ENCODE data around the gene HES6.
A peak's percentile ranks its signal among the peaks of the same experiment; 100 is the strongest.
"Not testable (repeated sequence)": the region's sequence is repeated elsewhere in the genome, so short reads cannot be mapped to it uniquely, and the experiment has no call there.

The HES6 gene

DNA sequence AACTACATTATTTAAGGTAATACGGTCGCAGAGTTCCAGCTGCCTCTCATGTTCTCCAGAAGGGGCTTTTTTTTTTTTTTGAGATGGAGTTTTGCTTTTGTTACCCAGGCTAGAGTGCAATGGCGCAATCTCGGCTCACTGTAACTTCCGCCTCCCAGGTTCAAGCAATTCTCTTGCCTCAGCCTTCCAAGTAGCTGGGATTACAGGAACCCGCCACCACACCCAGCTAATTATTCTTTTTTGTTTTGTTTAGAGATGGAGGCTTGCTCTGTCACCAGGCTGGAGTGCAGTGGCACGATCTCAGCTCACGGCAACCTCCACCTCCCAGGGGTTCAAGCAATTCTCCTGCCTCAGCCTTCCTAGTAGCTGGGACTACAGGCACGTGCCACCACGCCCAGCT, 33.6 kb upstream of the HES6 start:
- not testable (repeated sequence) for DNase-seq

DNA sequence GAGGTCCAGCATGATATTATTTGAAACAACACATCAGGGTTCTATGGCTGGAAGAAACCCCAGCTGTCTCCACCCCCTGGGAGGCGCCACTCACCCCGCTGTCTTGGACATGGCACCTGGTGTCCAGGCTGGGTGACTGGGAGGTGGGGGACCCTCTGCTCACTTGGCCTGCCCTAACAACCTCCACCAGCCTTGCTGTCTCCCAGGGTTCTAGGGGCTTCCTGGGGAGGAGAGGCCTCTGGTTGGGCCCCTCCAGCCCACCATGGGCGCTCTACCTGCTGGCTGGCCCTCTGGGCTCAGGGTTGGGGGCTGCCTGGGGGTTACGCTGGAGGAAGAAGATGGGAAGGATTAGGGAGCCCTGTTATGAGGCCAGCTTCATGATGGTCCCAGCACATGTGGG, 32.3 kb upstream of the HES6 start:
- DNase-seq, result no peak

DNA sequence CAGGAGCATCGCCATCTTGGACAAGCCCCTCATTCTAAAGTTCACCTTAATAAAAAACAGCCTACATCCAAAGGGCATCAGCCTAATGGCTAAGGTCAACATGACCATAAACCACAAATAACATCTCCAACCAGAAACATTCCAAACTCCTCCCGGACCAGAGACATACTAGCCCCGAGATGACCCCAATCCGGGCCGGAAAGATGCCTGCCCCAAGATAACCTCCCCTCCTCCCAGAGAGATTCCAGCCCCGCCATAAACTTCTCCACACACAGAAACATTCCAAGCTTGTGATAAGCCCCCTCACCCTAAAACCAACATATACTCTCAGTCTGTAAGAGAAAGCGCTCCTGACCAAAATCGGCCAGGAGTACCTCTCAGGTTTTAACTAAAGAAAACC, 31.8 kb upstream of the HES6 start:
- not testable (repeated sequence) for DNase-seq

DNA sequence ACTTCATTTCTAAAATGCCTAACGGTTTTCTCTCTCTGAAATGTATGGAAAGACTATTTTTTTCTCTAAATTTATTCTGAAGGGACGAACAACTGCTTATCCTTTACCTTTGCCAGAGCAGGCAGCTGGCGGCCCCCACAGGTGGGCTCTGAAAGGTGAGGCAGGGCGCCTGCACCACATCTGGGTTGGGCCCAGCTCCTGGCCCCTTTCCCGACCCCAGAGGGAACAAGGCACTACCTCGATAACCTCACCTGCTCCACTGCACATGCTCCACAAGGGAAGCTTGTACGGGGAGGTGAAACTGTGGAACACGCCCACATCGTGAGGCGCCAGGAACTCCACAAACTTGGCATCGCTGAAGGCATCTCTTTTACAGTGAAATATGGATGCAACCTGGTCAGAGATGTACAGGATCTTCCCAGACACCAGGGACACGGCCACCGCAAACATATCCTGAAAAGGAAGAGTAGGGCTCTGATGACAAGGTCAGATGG, 31.3 kb upstream of the HES6 start:
- DNase-seq, result no peak

DNA sequence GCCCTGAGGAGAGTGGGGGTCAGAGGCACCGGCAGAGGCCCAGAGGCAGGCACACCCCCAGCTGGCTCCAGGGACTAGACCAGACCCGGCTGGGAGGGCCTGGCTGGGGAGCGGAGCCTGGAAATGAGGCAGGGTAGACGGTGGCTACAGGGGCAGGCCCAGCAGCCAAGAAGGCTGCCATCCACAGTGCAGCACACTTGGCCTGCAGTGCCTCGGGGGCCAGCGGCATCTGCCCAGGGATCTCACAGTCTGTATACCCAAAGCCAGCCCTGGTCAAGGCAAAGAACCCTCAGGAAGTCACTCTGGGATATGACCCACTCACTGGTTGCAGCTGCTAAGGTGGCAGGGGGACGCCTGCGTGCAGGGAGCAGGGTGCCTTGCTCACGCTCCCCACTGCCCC, 30.8 kb upstream of the HES6 start:
- DNase-seq, result no peak

DNA sequence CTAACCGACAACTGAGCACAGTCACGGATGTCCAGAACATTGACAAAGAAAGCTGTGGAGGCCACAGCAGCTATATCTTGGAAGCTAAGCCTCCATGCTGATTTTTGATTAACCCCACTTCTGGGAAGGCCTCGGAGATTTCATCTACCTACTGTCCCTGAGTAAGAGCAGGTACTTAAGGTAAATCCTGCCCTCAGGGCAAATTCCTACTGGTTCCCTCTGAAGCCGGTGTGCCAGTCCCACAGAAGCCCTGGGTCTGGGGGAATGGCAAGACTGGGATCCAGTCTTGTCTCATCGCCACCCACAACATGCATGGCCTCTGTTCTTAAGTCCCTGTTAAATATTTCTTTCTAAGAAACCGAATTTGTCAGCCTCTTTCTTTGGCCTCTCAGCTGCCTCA, 29.9 kb upstream of the HES6 start:
- no peak for DNase-seq

DNA sequence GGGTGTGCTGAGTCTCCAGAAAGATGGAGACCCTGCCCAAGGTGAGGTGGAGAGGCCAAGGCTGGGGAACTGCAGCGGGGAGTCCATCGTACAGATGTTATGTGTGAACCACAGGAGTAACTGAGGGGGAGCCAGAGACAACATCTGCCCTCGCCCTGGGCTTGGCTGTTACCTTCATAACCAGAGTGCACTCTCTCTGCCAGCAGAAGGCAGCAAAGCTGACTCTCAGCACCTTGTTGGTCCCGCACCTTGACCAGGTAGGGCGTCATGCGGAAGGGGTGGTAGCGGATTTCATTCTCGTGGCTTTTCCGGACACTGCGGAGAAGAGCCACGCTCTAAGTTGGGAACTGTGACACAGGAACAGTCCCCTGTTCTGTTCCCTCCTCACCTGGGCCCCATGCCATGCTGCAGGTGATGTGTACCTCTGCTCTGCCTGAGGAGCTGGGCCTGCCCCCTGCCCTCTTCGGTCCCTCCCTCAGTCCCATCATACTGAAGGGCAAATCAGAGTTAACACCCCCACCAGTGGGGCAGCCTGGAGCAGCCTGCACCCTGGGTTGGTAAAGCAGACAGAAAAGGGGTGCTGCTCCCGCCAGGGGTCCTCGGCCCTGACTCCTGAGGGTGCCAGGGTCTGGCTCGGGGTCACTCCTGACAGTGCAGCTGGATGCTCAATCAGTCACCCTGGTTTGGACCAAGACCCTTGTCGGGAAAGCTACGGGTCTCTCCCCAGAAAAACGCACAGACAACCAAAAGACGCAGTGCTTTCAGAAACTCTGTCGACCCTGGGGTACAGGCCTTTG, 28.2 kb upstream of the HES6 start:
- no peak for DNase-seq

DNA sequence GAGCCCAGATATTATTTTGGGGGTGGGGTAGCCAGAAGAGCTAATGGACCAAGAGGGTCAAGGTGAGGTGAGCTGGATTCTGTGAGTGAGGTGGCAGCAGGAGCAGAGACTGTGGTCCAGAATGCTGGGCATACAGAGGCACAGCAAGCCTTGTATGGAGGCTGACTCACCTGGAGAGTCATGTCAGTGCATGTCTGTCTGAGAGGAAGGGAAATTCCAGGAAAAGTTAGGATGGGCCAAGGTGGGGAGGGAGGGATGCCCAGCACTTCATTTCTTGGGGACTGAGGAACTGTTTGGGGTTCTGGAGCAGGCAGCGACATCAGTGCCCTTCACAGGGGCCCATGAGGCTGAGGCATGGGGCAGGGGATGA, 27.5 kb upstream of the HES6 start:
- DNase-seq, result no peak

DNA sequence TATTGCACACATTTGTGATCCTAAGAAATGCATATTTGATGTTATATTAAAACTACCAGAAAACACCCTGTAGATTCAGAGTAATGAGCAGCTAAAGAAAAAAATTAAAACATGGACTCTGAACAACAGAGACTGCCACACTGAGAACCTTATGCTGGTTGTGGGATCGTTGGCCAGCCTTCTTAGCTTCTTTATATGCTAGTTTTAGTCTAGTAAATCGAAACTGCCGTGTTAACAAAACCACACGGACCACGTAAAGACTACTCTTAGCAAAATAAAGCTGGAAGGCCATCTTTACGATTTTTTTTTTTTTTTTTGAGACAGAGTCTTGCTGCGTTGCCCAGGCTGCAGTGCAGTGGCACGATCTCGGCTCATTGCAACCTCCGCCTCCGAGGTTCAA, 25.8 kb upstream of the HES6 start:
- no peak for DNase-seq

DNA sequence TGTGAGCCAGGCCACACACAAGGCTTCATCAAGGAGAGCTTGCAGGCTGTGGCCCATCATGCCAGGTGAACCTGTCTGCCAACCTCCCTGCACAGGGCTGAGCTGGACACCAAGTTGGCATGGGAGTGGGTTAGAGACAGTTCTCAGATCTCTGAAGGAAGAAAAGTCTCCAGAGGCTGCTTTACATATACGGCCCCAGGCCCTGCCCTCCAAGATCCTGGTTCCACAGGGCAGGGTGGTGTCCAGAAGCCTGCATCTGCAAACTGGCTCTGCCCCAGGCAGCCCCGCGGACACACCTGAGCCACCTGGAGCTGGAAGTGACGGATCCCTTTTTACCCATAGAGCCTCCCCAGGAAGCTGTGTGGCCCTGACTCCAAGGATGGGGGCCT, 24.2 kb upstream of the HES6 start:
- no peak for DNase-seq

DNA sequence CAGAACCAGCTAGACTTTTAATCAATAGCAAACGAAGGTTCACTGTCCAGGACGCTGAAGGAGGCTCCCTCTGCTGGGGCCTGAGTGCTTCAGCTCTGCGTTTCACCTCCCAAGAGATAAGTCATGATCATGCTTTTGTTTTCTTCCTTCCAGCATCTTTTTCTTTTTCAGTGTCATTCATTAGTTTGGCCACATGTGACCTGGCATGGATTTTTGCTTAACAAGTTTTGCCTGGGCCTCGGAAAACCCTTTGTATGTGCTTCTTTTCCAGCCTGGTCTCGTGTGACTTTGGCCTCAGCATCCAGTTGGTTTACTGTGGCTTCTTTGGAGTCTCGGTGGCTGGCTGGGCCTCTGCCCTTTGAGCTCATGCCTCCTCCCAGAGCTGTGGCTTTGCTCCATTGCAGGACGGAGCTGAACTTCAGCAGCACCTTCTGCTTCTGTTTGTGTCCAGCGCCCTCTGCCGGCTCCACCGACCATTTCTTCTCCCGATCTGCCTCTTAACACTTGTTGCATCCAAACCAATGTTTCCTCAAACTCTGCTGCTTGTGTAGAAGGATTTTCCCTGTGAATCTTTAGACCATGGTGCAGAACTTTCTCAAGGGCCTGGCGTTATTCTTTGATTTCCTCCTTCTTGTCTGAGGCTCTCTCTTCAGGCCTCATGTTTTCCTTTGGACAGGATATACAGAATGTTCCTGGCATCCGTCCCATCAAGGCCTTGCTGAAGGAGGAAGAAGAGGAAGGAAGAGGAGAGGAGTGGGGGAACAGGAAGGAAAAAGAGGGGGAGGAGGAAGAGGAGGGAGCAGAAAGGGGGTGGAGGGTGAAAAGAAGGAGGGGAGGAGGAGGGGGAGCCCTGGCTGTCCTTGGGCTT, 23.6 kb upstream of the HES6 start:
- DNase-seq, result peak in 50 of 51 donors; percentile 18 to 95 (median 80)

DNA sequence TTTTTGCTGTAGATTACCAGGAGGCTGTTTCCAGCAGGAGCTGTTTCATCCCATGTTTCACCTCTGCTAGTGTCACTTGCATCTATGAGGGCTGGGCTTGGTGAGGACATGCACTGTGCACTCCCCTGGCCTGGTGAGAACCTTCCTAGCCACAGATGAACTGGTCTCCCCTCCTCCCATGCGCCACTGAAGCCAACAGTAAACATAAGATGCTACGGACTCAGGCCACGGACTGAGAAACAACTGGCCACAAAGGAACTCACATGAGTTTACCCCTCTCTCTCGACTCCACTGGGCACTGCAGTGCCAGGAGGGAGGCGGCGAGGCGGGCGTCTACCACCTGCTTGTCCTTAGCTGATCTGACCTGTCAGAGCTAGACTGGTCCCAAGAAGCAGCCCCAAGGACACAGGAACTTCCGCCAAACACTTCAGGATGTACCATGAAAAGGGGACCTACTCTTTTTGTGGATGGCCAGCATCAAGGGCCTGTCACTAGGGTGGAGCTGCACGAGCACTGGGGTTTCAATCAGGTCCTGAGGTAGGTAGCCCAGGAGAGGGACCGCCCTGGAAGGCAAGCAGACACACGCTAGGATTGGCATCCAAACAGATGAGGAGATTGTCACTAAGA, 22.8 kb upstream of the HES6 start:
- no peak for DNase-seq

DNA sequence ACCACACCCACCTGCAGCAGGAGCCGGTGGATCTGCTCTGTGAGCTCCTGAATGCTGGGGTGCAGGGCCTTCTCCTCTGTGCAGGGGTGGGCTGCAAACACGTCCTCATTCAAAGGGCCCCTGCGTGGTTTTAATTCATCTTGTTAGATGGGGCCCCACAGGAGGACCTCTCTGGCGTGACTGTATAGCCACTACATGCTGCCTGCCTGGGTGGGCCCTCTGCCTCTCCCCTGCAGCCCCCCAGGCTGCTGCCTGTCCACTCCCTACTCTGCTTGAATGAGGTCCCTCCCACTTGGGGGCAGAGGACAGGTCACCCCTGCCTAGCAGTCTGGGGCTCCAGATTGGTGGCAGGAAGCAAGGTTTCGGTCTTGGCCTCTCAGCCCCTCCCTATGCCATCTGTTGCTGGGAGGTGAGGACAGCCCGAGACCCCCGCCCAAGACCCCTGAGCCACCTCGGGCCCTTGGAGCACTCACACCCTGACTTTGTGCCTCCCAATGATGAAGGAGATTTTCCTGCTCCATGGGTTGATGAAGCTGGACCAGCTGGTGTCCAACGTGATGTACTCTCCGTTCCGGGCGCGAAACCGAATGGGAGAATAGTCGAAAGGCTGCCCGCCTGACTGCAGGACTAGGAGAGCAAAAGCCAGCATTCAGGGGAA, 22.0 kb upstream of the HES6 start:
- DNase-seq, result no peak

DNA sequence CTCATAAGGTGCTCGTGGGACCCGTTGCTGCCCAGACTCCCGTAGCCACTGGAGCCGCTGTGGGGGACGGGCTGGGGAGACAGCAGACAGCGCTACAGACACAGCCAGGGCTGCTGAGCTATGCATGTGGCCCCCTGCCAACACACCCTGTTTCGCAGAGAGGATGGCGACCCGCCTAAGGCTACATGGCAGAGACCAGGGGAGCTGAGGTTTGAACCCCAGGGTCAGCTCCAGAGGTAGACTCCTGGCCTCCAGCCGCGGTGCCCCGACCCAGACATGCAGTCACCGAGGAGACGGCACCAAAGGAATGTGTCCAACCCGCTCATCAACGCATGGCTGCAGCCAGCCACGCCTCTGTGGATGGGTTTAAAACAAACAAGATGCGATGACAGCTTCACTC, 21.0 kb upstream of the HES6 start:
- DNase-seq, result no peak

DNA sequence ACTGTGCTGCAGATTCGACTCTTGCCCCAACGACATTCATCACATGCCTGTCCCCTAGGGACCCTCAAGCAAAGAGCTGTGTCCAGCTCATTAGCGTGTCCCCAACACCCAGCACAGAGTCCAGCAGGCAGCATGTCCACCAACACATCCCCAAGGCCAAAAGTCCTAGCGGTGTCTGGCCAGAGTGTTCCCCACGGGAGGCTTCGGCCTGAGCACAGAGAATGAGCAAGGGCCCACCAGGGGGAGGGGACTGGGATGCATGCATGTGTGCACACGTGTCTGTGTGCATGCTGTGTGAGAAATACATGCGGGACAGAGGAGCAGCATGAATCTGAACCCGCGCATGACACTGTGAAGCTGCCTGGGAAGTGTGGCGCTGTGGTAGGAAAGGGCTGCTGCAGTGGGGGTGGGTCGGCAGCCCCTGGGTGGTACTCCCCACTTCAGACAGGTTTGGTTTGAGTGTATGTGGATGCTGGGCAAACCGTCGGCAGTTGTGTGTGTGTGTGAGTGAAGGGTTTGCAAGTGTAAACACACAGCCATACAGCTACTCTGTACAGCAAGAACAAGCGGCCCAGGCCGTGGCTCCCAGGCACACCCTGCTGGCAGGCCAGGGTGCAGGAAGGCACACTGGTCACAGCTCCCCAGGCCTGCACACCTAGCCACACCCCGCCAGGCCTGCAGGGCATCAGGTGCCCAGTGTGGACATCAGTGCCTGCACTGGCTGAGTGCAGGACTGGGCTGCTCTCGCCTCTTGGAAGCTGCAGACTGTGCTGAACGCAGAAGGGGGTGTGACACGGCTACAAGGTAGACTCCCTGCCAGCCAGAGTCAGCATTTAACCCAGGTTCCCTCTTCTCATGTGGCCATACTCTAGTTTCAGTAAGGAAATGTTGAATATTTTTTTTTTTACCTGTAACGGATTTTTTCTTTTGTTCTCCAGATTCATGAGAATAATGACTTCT, 19.5 kb upstream of the HES6 start:
- no peak for DNase-seq

DNA sequence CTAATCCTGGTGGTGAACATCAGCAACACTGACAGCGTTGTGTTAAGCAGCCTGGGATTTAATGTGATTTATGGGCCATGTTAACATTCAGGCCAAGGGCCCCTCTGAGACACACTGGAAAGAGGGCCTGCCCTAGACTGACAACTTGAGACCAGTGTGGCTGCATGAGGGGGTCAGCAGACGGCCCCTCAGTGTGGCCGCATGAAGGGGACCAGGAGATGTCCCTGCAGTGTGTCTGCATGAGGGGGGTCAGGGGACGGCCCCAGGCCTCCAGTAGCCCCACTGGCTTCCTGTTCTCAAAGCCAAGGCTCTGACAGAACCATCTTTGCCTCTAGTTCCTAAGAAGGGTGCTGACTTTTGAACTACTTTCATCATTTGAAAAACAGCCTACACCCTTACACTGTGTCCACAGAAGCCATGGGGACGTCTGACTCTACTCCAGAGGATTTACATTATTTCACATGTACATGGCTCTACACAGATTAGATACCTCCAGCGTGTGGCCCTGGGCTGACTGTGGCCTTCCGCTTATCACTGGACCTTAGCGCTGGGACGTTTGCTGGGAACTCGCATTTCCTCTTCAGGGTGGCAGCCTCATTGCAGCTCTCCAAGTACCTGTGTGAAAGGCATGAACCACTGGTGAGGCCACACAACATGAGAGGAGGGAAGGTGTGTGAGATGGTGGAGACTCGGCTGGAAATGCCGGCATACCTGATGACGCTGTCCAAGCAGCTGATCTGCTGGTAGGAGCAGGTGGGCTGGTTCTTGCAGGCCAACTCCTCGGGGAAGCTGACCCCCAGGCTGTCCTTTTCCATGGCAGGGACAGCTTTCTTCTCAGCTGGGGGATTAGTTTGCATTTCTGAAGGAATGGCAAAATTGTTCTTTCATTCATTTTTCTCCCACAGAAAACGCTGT, 18.2 kb upstream of the HES6 start:
- no peak for DNase-seq

DNA sequence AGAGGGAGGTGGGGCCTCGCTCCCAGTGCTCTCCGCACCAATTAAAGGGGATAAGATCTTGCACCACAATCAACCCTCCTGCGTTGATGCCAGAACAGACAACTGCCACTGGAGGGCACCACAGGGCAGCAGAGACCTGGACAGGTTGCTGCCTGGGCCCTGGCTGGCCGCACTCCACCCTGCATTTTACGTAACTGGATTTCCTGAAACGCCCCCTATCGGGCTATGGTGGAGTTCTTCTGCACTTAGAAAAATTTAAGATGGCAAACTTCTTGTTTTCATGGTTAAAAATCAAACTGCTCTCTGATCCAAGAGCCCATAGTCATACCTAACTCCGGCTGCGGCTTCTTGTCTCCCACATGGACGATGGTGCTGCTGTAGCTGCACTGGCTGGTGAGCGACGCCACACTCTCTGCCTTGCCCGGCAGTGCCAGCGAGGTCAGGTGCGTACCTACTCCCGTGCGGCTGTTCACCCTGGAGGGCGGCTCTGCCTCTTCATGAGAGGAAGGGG, 16.8 kb upstream of the HES6 start:
- peak in 11 of 51 donors; percentile 7 to 50 (median 26) for DNase-seq

DNA sequence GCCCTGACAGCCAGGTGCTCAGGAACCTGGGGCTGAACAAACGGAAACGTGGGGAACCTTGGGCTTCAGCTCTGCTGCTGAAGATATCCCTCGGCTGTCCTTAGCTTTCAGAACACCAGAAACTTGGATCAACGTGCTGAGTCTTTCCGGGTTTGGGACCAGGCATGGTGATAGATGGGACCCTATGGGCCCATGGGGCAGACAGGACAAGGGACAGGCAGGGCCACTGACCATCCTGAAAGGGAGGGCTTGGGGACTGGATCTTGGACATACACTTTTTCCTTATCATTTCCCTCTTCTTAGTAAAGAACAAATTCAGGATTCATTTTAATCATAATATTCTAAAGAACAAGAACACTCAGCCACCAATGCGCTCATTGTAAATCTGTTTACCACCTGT, 16.3 kb upstream of the HES6 start:
- no peak for DNase-seq

DNA sequence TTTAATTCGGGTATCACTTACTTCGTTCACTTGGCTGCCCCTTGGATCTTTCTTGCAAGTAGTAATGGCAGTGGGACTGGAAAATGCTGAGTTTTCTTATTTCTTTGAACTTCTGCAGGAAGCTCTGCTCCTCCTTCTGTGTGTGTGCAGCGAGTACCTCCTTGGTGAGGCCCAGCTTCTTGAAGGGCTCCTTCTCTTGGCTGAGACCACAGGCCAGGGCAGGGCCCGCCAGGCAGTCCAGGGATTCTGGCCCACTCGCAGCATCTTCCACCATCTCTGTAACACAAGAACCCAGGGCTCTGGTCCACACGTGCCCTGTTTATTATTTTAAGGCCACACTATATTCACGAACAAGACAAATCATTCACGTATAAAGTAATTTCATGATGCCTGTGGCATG, 15.8 kb upstream of the HES6 start:
- no peak for DNase-seq

Measured in hypothalamus (tissue), 51 donors.